Urothelium cell line (cell line): ENCODE measurements around the gene WDR72.

Source experiments
- DNase-seq: peaks from one replicate; pipeline ENCODE4 v3.0.0; 2011; ENCODE audit warnings: low spot score, mixed read lengths
- FAIRE-seq: peaks from 2 replicates; lab custom pipeline; 2011; peaks lifted over from hg19 to GRCh38; lab: Jason Lieb, UNC

Gene WDR72

DNA sequence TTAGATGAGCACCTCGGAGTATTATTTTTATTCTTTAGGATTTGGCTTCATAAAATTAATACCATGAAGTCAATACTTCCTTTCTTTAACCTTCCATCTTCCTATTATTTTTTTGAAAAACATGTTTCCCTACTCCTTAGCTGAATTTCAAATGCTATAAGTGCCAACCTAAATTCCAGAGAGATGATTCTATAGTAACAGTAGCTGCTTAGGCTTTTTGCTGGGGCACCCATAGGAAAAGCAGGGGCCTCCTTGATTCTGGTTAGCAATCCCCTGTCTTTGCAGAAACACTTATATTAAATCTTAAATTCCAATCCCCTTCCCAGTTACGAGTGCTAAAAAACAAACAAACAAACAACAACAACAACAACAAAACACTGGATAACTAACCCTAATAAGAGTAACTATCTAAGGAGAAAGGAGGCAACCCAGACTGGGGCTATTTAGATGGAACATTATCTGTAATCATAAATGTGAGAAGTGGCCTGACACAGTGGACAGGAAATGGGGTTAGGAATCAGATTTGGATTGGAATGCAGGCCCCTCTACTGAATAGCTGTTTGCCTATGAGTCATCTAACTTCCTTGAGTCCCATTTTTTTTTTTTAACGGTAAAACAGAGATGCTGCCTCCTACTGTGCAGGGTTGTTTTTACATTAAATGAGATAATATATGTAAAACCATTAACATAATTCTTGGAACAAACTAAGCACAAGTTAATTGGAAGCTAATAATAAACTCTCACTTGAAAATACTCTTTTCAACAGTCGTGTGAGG, 148.1 kb downstream of the WDR72 start:
- FAIRE-seq, result no peak

DNA sequence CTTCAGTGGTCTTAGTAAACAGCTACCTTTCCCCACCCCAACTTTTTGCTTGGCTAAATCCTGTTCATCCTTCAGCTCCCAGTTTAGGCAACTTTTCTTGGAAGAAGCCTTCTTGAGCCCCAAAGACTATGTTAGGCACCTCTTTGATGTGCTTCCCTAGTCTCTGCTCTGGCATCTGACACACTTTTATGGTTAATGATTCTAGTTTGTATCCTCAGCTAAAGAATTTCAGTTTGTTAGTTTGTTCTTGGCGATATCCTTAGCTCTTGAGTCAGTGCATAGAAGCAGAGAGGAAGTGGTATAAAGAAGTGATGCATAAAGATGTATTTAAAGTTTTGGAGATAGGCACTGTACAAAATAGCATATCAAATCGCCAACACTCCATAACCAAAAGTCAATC, 168.4 kb downstream of the WDR72 start:
- FAIRE-seq (no peak), DNase-seq (no peak)

More for the DNA sequence above, 148.1 kb downstream of the WDR72 start:
- peak; percentile 44 for DNase-seq

GRCh38 chr15:53590380-53590779, 169.1 kb downstream of the WDR72 start:
- DNase-seq, result no peak
- no peak for FAIRE-seq

DNA sequence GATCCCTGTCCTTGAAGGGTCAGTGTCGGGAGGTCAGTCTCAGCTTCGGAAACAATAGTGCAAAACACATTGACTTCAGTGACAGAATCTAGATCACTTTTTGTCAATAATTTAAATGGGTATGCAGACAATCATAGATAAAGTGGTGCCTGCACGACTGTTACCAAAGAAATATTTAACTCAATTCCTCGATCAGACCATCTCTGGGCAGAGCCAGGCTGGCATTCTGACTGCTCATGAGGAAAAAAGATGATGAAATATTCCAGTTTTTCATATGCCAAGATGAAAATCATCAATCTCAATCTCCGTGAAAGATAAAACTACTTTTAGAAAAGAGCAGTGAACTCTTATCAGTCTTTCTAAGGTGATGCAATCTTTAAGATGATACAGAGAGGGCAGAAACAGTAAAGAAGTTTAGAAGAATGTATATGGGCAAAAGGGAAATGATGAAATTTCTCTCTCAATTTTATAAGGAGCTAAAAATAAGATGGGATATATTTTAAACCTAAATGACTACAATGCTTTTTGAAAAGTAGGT, 169.9 kb downstream of the WDR72 start:
- DNase-seq (no peak), FAIRE-seq (no peak)

DNA sequence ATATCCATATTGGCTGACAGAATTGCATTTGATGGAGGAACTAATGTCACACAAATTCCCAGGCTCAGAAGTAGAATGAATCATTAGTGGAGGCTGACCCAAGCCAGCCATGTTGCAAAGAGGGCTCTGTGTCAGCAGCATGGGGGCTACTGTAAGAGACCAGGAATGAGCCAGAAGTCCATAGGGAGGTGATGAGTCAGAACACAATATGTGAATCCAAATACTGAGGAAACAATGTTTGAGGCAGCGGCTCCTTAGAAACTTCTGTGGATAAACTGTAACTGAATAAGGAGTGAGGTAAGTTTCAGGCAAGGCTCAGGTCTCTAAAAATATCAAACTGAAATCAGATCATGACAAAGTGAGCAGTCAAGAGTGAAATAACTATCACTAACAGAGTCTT, 170.7 kb downstream of the WDR72 start:
- DNase-seq (peak; percentile 29), FAIRE-seq (no peak)

- DNase-seq, result no peak
- no peak for FAIRE-seq
These were observed 172.7 kb downstream of the WDR72 start for GRCh38 chr15:53586799-53587198.

DNA sequence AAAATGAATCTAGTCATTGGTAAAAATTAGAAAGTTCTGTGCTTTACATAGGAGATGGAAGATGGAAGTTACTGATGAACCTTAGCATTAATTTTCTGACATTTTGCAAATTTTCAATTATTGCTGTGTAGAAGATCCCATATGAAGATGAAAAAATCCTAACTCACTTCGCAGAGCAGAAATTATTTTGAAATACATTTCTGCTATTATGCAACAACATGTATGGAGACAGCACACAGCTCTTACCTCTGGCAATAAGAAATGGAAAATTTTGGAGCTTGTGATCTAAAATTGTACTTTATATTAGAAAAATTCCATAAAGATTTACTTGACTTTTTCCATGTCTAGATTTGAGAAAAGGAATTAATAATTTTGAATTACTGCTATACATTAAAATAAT, 177.9 kb downstream of the WDR72 start:
- DNase-seq (no peak), FAIRE-seq (no peak)

DNA sequence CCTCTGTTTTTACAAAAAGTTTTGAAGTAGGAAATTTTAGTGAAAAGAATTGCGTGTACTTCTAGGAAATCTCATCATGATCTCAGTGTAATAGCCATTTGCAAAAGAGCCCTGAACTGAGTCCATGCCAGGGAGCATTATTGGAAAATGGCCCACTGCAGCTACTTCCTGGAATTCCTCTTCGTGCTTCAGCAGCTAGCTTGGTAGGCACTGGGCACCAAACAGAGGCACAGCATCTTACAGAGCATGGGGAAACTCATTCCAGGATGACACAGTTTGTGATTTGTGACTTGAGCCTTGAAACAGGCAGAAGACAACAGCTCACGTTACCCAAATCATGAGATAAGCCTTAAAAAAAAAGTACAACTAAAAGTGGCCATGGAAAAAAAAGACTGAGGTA, 179.1 kb downstream of the WDR72 start:
- DNase-seq, result no peak
- FAIRE-seq, result no peak

DNA sequence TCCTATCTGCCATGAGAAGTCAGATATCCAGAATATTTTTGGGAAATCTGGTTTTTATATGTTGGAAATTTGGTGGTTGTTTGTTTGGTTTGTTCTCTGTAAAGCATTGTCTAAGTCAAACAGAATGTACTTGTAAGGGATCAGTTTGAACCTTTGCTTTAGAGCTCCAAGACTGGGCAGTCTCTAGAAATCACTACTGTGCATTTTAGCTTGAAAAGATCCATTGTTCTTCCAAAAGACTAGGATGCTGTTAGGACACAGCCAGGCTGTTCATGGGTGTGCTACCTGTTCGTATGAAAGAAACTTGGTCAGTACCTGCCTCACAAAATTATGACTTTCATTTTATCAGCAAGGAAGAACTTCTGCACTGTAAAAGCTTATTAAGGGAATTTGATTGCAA, 182.6 kb downstream of the WDR72 start:
- DNase-seq (no peak), FAIRE-seq (no peak)

- FAIRE-seq (no peak), DNase-seq (no peak)
These were observed 186.4 kb downstream of the WDR72 start for GRCh38 chr15:53573091-53573490.

GRCh38 chr15:53569751-53570480, 189.5 kb downstream of the WDR72 start:
- FAIRE-seq, result no peak

GRCh38 chr15:53566912-53567311, 192.6 kb downstream of the WDR72 start:
- FAIRE-seq (no peak), DNase-seq (no peak)

More at GRCh38 chr15:53569751-53570480, 189.5 kb downstream of the WDR72 start:
- DNase-seq, result no peak

- DNase-seq (no peak), FAIRE-seq (no peak)
These were observed 193.7 kb downstream of the WDR72 start for GRCh38 chr15:53565721-53566120.

DNA sequence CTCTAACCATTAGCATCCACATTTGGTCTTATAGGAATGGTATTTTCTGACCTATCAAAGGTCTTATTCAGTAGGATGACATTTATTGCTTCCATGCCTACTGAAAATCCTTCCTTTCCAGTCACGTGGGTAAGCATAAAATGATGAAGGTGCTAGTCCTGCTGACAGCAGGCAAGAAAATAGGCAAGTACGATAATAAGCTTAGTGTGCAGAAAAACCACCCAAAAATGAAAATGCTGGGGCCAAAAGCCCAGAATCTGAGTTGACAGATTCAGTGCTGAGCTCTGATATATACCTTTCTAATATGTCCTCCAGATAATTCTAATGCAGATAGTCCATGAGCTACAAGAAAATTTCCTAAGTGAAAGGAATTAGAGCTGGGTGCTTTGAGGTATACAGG, 194.8 kb downstream of the WDR72 start:
- DNase-seq (no peak), FAIRE-seq (no peak)

- DNase-seq (no peak), FAIRE-seq (no peak)
These were observed 195.8 kb downstream of the WDR72 start for GRCh38 chr15:53563627-53564026.

DNA sequence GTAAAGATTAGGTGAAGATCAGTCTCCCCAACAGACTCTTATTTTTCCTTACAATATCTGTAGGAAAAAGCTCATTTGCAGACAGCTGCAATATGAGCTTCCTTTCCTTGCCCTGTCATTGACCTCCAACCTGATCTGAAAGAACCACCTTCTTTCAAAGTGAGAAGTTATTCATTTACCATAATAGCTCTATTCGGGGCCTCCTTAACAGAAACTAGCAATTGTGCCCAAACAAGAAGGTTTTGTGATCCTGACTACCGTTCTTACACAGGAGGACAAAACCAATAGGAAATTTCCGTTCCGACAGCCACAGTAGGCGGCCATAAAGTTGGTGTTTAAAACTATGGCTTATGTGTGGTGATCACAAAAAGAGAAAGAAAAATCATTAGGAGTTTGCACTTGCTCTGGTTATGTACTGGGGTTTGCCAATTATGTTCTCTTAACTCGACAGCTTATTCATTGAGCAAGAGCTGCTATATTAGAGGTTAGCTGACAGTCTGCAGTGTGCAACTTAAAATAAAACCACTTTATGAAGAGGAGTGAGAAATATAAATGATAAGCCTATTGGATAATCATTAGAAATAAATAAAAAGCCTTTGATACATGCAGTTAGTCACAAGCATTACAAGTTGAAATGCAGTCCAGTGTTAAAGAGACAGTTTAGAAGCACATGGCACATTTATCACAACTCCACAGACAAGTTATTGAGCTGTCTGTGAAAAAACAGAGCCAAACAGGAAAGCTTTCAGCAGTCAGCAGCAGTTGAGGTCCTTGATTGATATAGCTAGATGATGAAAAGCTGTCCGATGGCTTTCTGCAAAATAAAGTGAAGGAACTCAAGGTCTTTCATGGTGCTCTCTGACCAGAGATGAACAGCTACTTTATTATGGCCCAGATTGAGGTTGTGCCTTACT, 199.8 kb downstream of the WDR72 start:
- FAIRE-seq (no peak), DNase-seq (no peak)

- DNase-seq, result no peak
- no peak for FAIRE-seq
These were observed 201.1 kb downstream of the WDR72 start for GRCh38 chr15:53558384-53558783.

DNA sequence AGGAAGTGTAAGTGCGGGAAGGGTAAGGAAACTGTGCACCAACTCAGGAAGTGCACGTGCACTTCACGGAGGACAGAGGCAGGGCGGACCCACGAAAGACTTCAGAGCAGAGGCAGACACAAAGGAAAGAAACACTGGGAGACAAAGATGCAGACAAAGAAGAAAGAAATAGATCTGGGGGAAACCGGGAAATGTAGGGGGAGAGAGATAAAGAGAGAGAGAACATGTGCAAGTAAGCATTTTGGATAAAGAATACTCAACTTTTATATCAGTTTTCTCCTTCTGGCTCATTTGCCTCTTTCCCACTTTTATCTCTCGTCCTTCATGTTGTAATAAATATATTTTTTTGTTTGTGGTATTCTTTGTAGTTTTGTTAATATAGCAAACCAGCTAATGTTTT, 204.2 kb downstream of the WDR72 start:
- DNase-seq (no peak), FAIRE-seq (no peak)

DNA sequence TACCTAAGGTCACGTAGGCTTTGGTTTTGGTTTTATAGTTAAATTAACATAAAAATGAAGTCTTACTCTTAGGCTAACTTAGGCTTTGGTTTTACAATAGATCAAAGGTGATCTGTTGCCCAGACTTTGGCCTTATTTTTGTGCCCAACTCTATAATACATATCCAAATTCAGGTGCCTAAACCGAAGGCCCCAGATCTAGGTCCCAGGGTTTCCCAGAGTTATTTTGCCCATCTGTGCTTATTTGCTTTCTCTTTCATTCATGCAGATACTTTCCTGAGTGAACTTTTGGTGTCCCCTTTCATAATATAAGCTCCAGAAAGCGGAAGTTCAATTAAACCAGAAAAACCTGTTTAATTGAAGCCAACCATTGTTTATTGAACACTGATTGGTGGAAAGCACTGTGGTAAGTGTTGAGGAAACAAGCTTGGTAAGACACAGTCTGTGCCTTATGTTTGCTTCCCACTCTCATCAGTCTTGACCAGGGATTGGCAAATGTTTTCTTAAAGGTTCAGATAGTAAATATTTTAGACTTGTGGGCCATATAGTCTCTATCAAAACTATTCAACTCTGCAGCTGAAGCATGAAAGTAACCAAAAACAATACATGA, 209.7 kb downstream of the WDR72 start:
- FAIRE-seq (no peak), DNase-seq (no peak)

DNA sequence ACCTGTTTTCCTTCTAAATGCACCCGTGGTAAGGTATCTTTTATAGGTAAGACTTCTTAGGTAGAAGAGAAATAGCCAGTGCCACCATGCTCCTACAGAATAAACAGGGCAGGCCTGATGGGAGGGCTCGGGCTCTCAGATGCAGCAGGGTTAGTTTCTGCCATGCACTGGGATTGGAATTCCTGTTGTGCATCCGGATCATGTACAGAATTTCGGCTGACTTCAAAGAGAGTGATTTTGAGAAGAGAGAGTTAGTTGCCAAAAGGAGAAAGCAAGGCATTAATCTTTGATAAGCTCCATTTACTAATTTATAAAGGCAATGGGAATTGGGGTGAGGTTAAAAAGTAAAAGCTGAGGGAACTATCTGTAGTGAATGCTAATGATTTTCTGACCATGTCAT, 211.2 kb downstream of the WDR72 start:
- FAIRE-seq, result no peak
- no peak for DNase-seq
